ENCODE results near the gene CSNK2B. TPM values are rescaled to one million over a fixed set of nuclear protein-coding genes. Genes with fewer than 3 reads are reported as not detected.
A peak's percentile ranks its signal among the peaks of the same experiment; 100 is the strongest.

CSNK2B gene
- total and polyA plus RNA-seq, 9 of the 15 experiments (the other 6 are each of a cell fraction or from before 2014, with no cell fraction given) = 120 to 1,126 (median 529) TPM

DNA sequence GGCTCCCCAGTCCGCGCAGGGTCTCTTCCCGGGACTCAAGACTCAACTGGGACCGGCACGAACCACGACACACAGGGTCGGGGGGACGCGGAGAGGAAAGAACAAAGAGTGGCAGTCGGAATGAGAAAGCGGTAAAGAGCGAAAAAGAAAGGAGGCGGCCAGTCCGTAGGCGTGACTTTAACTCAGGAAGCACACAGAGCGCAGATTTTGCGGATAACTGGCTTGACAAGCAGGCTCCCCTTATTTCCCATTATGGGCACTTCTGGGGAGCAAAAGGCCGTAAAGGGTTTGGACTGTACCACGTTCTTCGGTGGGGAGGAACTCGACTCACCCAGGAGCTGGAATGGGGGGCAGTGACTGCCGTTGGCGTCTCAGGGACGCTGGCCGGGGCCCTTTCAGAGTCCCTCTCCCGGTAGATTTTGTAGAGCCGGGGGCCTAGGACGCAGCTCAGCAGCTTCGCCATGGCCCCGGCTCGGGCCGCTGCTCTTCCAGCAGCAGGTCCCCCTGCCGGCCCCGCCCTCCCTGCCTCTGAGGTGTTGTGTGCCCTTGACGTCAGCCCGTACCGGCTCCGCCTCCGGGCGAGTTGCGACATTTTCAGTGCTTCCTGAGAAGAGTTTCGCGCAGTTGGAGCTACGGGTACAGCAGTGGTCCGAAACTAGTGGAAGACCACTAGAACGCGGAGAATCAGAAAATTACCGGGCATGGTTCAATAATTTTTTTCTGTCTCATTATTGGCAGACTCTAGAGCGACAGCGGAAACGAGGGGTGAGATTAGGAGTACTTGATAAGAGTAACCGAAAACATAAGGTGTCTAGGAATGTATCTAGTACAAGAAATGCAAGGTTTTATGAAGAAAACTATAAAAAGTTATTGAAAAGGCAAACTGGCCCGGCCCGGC is 37.2 kb downstream of the CSNK2B start, which contains the start of gene ABHD16A (continued):
- TF ChIP-seq NFE2L1 (tag; IDR thresholded peaks at IDR 0.05; ENCODE audit: borderline replicate concordance, low read depth) (no peak), ZNF507 (tag; conservative IDR thresholded peaks at IDR 0.05) (no peak), SIN3A (IDR thresholded peaks at IDR 0.05; ENCODE audit: borderline replicate concordance in 2 of 2, control insufficient read depth in 1 of 2, low read depth in 2 of 2, low read length in 2 of 2) (peak; percentile 71 to 95), NFIX (CRISPR knock-in tag; IDR thresholded peaks at IDR 0.05; ENCODE audit: low read depth) (no peak), ZNF354B (CRISPR knock-in tag; IDR thresholded peaks at IDR 0.05) (no peak), ZZZ3 (IDR thresholded peaks at IDR 0.05) (no peak), CBFB (CRISPR knock-in tag; IDR thresholded peaks at IDR 0.05) (no peak), HIVEP1 (CRISPR knock-in tag; IDR thresholded peaks at IDR 0.05) (no peak), HSF4 (CRISPR knock-in tag; IDR thresholded peaks at IDR 0.05; ENCODE audit: borderline replicate concordance) (no peak), NUFIP1 (IDR thresholded peaks at IDR 0.05; ENCODE audit: partially characterized antibody) (peak; percentile 84), ZNF263 (CRISPR knock-in tag; IDR thresholded peaks at IDR 0.05; ENCODE audit: borderline replicate concordance) (peak; percentile 78), MTA2 (IDR thresholded peaks at IDR 0.05; ENCODE audit: low read depth) (no peak; the same call in 1 of the 2 replicates), NR4A1 (CRISPR knock-in tag; IDR thresholded peaks at IDR 0.05) (peak; percentile 76; the same call in 1 of the 2 replicates), NR4A1 (tag; IDR thresholded peaks at IDR 0.05) (no peak), NR2F6 (CRISPR knock-in tag; IDR thresholded peaks at IDR 0.05) (no peak), TGIF2 (CRISPR knock-in tag; IDR thresholded peaks at IDR 0.05) (no peak), ZNF589 (CRISPR knock-in tag; IDR thresholded peaks at IDR 0.05; ENCODE audit: low read depth) (0 out of 2 replicates have a peak, but pooled peaks have one; percentile 76), JUN (IDR thresholded peaks at IDR 0.05; ENCODE audit: borderline replicate concordance, low read depth, low read length) (peak; percentile 80), JUN (CRISPR knock-in tag; IDR thresholded peaks at IDR 0.05; ENCODE audit: borderline replicate concordance) (0 out of 2 replicates have a peak, but pooled peaks have one; percentile 24)
- TF ChIP-seq, protein P1, sequence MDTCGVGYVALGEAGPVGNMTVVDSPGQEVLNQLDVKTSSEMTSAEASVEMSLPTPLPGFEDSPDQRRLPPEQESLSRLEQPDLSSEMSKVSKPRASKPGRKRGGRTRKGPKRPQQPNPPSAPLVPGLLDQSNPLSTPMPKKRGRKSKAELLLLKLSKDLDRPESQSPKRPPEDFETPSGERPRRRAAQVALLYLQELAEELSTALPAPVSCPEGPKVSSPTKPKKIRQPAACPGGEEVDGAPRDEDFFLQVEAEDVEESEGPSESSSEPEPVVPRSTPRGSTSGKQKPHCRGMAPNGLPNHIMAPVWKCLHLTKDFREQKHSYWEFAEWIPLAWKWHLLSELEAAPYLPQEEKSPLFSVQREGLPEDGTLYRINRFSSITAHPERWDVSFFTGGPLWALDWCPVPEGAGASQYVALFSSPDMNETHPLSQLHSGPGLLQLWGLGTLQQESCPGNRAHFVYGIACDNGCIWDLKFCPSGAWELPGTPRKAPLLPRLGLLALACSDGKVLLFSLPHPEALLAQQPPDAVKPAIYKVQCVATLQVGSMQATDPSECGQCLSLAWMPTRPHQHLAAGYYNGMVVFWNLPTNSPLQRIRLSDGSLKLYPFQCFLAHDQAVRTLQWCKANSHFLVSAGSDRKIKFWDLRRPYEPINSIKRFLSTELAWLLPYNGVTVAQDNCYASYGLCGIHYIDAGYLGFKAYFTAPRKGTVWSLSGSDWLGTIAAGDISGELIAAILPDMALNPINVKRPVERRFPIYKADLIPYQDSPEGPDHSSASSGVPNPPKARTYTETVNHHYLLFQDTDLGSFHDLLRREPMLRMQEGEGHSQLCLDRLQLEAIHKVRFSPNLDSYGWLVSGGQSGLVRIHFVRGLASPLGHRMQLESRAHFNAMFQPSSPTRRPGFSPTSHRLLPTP (IDR thresholded peaks at IDR 0.05; ENCODE audit: borderline replicate concordance, extremely low read depth, insufficient read length) = no peak
- TF ChIP-seq, protein P2, sequence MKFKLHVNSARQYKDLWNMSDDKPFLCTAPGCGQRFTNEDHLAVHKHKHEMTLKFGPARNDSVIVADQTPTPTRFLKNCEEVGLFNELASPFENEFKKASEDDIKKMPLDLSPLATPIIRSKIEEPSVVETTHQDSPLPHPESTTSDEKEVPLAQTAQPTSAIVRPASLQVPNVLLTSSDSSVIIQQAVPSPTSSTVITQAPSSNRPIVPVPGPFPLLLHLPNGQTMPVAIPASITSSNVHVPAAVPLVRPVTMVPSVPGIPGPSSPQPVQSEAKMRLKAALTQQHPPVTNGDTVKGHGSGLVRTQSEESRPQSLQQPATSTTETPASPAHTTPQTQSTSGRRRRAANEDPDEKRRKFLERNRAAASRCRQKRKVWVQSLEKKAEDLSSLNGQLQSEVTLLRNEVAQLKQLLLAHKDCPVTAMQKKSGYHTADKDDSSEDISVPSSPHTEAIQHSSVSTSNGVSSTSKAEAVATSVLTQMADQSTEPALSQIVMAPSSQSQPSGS (CRISPR knock-in tag; IDR thresholded peaks at IDR 0.05) = 0 out of 2 replicates have a peak, but pooled peaks have one; percentile 43
- TF ChIP-seq, protein P3, sequence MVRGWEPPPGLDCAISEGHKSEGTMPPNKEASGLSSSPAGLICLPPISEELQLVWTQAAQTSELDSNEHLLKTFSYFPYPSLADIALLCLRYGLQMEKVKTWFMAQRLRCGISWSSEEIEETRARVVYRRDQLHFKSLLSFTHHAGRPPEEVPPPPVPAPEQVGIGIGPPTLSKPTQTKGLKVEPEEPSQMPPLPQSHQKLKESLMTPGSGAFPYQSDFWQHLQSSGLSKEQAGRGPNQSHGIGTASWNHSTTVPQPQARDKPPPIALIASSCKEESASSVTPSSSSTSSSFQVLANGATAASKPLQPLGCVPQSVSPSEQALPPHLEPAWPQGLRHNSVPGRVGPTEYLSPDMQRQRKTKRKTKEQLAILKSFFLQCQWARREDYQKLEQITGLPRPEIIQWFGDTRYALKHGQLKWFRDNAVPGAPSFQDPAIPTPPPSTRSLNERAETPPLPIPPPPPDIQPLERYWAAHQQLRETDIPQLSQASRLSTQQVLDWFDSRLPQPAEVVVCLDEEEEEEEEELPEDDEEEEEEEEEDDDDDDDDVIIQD (CRISPR knock-in tag; IDR thresholded peaks at IDR 0.05) = no peak; the same call in 1 of the 2 replicates
